ENCODE measurements around the gene OXLD1. TPM values are rescaled to one million over a fixed set of nuclear protein-coding genes. Genes with fewer than 3 reads are reported as not detected.

OXLD1 gene
- total RNA-seq, 4 donors from 2014 or later: 39.6 to 68.1 (median 47.6) TPM

DNA sequence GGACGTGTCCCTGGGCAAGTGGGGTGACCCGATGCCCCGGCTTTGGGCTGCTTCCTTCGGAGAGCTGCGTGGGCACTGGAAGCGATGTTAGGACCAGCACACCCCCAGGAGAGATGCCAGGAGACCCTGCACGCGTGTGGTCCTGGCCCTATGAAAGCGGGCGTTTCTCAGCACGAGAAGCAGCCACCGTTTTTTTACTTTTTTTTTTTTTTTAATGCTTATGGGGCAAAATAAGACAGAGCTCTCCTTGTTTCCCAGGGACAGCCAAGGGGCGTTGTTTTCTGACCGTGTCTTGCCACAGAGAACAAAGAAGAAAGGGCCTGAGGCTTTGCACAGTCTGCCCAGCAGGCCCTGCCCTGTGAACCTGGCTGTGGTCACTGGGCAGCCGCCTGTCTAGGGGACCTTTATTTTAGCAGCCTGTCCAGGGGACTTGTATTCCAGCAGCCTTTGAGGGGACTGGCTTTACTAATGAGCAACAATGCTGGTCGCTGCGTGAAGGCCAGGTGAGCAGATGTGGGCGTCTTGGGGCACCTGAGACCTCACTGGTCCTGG, 46.7 kb upstream of the OXLD1 start:
- H3K9me3 ChIP-seq: no peaks in the 10 kb centered on the region
- 21% methylated on average over 14 of the region's 18 CpGs for WGBS
- TF ChIP-seq EP300 (IDR thresholded peaks at IDR 0.05) (no peak), POLR2A (IDR thresholded peaks at IDR 0.05) (no peak), POLR2AphosphoS5 (IDR thresholded peaks at IDR 0.05) (no peak)
- TF ChIP-seq, protein P1, sequence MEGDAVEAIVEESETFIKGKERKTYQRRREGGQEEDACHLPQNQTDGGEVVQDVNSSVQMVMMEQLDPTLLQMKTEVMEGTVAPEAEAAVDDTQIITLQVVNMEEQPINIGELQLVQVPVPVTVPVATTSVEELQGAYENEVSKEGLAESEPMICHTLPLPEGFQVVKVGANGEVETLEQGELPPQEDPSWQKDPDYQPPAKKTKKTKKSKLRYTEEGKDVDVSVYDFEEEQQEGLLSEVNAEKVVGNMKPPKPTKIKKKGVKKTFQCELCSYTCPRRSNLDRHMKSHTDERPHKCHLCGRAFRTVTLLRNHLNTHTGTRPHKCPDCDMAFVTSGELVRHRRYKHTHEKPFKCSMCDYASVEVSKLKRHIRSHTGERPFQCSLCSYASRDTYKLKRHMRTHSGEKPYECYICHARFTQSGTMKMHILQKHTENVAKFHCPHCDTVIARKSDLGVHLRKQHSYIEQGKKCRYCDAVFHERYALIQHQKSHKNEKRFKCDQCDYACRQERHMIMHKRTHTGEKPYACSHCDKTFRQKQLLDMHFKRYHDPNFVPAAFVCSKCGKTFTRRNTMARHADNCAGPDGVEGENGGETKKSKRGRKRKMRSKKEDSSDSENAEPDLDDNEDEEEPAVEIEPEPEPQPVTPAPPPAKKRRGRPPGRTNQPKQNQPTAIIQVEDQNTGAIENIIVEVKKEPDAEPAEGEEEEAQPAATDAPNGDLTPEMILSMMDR (IDR thresholded peaks at IDR 0.05): no peak
- H3K27me3 ChIP-seq: no peaks in the 10 kb centered on the region
- peaks cover 20% of the 10 kb centered on the region for H3K36me3 ChIP-seq
- peak overlapping the region; percentile 95 for H3K4me3 ChIP-seq
- no peak for DNase-seq (ENCODE audit: low spot score in 2 of 2)
- H3K4me1 ChIP-seq: peaks cover 55% of the 10 kb centered on the region
- peak overlapping the region; percentile 85 for H3K27ac ChIP-seq

DNA sequence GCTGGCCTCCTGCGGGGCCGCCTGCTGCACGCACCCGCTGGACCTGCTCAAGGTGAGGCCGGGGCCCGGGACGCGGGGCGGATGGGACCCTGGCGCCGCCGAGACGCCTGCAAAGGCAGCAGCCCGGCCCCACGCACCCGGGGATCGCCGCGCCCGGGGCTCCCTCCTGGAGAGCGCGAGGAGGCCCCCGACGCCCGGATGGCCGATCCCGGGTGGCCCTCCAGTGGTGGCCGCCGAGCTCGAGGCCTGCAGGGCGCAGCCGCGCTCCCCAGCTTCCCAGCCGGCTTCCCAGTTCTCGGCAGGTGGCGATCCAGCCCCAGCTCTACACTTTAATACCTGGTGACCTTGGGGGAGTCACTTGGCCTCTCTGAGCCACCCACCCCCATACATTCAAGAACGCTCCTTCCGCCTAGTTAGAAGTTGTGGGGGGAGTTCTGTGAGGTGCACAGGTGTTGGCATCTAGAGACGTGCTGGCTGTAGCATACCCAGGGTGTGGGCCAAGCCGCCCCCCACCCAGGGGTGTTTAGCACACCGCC, 46.1 kb upstream of the OXLD1 start:
- DNase-seq (ENCODE audit: low spot score in 2 of 2): no peak
- WGBS: 2% methylated on average over 16 of the region's 41 CpGs
- peaks cover 19% of the 10 kb centered on the region for H3K36me3 ChIP-seq
- H3K4me3 ChIP-seq: peak overlapping the region; percentile 95
- H3K27me3 ChIP-seq: no peaks in the 10 kb centered on the region
- no peaks in the 10 kb centered on the region for H3K9me3 ChIP-seq
- no peak for TF ChIP-seq EP300 (IDR thresholded peaks at IDR 0.05)
- no peak for TF ChIP-seq POLR2A (IDR thresholded peaks at IDR 0.05)
- TF ChIP-seq POLR2AphosphoS5 (IDR thresholded peaks at IDR 0.05): no peak
- TF ChIP-seq, protein P1 (IDR thresholded peaks at IDR 0.05): no peak
- H3K27ac ChIP-seq: peak overlapping the region; percentile 85
- peaks cover 55% of the 10 kb centered on the region for H3K4me1 ChIP-seq

DNA sequence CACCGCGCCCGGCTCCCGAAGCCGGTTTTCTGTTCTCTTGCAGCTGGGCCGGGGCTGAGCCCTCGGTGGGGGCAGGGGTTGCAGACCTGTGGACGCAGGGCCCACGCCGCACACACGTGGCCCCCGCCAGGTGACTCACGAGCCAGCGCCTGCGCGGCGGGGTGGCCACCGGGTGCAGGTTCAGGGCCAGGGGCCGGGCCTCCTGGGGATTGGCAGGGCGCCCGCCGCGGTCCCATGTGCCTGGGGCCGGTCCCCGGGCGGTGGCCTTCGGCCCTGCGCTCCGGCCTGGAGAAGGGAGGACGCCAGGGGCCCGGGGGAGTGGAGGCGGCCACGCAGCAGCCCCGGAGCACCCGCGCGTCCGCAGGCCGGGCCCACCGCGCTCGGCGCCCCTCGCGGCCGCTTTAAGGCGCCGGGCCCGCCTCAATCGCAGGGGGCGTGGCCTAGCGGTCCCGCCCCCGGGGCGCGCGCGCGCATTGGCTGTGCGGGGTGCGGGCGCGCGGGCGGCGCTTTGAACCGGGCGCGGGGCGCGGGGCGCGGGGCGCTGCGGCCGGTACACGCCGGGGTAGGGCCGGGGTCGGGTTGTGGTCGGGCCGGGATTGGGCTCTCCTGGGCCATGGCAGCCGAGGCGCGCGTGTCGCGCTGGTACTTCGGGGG, 45.5 kb upstream of the OXLD1 start, which contains the start of gene SLC25A10:
Gene SLC25A10, plus strand, starts transcription at position 471 of the 654 bp plus-strand sequence. Its CDS starts 143 bp downstream, at position 614.
- TF ChIP-seq POLR2AphosphoS5 (IDR thresholded peaks at IDR 0.05) (peak in 1 of 3 donors; percentile 17), EP300 (IDR thresholded peaks at IDR 0.05) (no peak), POLR2A (IDR thresholded peaks at IDR 0.05) (no peak)
- TF ChIP-seq, protein P1 (IDR thresholded peaks at IDR 0.05): peak in 1 of 2 donors; percentile 5
- H3K27ac ChIP-seq: peak within 1 kb of the TSS; percentile 85
- no peaks in the 10 kb centered on the region for H3K9me3 ChIP-seq
- under 1% methylated on average over 28 of the region's 89 CpGs for WGBS
- peaks cover 20% of the 10 kb centered on the region for H3K36me3 ChIP-seq
- peaks cover 55% of the 10 kb centered on the region for H3K4me1 ChIP-seq
- no peak for DNase-seq (ENCODE audit: low spot score in 2 of 2)
- H3K27me3 ChIP-seq: no peaks in the 10 kb centered on the region
- peak within 1 kb of the TSS; percentile 95 for H3K4me3 ChIP-seq

DNA sequence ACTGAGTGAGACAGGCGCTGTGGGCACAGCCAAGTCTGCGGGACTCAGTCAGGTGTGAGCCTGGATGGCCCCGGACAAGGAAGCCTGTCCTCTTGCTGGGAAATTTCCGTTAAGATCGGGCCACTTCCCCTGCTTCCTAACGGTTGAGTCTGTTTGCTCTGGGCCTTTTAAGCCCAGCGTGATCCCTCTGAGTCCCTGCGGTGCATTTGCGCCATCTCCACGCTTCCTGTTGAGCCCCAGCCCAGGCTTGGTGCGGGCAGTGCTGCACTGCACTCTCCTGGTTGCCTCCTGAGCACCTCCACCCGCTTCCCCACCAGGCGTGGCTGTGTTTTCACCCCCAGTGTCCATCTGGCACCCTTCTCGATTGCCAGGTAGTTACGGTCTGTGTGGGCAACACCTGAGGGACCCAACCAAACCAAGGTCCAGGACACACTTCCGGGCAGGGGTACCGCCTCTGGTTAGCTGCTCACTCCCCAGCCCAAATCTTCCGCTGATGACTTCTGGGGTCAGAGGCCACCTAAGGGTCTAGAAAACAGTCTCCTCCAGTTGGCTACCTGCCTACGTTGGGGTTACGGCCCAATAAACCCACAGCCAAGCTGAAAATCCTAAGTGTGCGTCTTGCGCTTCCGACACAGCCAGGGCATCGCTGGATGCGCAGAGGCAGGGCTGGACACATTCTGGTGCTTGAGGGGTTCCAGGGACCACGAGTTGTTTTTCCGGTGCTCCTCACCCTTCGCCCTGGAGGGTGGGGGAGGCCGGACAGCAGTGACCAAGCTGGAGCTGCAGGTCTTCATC, 44.3 kb upstream of the OXLD1 start:
- no peak for DNase-seq (ENCODE audit: low spot score in 2 of 2)
- H3K27ac ChIP-seq: peak overlapping the region; percentile 85
- no peaks in the 10 kb centered on the region for H3K27me3 ChIP-seq
- H3K4me1 ChIP-seq: peaks cover 47% of the 10 kb centered on the region
- TF ChIP-seq POLR2AphosphoS5 (IDR thresholded peaks at IDR 0.05): no peak
- no peak for TF ChIP-seq EP300 (IDR thresholded peaks at IDR 0.05)
- TF ChIP-seq POLR2A (IDR thresholded peaks at IDR 0.05): no peak
- TF ChIP-seq, protein P1 (IDR thresholded peaks at IDR 0.05): no peak
- H3K4me3 ChIP-seq: peak overlapping the region; percentile 95
- peaks cover 26% of the 10 kb centered on the region for H3K36me3 ChIP-seq
- 22% methylated on average over 16 of the region's 29 CpGs for WGBS
- H3K9me3 ChIP-seq: no peaks in the 10 kb centered on the region
